ENCODE measurements around the gene GRID2. TPM values are rescaled to one million over a fixed set of nuclear protein-coding genes. Genes with fewer than 3 reads are reported as not detected.

GRID2 gene
- total RNA-seq, 6 experiments from 2014 or later = not detected

DNA sequence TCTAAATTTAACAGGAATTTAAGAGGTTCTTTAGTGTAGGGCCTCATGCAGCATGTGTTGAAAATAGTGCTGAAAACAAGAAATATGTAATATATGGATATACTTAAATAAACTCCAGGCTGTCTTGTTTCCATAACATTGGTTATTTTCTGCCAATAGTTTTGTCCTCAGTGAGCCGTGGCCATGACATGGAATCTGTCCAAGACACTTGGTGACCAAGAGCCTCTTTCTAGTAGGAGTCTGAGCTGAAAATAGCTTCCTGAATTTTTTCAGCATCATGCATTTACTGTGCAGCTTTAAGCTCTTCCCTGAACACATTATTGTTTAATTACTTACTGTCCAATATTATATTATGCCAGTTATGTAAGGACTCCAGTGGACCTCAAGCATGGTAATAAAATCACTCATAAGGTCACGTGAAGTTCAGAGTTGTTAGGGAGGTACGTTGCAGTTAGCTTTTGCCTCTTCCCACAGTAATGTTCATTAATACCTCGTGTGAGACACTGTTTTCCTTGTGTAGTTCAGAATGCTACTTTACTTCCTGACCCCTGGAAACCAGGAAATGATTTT lies 488.2 kb downstream of the GRID2 start:
- TF ChIP-seq, protein P1, sequence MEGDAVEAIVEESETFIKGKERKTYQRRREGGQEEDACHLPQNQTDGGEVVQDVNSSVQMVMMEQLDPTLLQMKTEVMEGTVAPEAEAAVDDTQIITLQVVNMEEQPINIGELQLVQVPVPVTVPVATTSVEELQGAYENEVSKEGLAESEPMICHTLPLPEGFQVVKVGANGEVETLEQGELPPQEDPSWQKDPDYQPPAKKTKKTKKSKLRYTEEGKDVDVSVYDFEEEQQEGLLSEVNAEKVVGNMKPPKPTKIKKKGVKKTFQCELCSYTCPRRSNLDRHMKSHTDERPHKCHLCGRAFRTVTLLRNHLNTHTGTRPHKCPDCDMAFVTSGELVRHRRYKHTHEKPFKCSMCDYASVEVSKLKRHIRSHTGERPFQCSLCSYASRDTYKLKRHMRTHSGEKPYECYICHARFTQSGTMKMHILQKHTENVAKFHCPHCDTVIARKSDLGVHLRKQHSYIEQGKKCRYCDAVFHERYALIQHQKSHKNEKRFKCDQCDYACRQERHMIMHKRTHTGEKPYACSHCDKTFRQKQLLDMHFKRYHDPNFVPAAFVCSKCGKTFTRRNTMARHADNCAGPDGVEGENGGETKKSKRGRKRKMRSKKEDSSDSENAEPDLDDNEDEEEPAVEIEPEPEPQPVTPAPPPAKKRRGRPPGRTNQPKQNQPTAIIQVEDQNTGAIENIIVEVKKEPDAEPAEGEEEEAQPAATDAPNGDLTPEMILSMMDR (IDR thresholded peaks at IDR 0.05) = no peak
- Mint-ChIP-seq H3K36me3 (ENCODE audit: low read depth) (peaks cover 4% of the 10 kb centered on the region; the same call in 1 of the 2 replicates), H3K4me3 (no peak overlapping the region), H3K9me3 (peaks cover 37% of the 10 kb centered on the region), H3K27me3 (ENCODE audit: insufficient read depth) (no peaks in the 10 kb centered on the region), H3K4me1 (ENCODE audit: low read depth) (no peaks in the 10 kb centered on the region), H3K27ac (no peak overlapping the region)
- no peak for DNase-seq

- Mint-ChIP-seq H3K9me3 (peaks cover 5% of the 10 kb centered on the region; the same call in 1 of the 2 replicates), H3K4me1 (ENCODE audit: low read depth) (no peaks in the 10 kb centered on the region)
Measured at GRCh38 chr4:92809381-92809780, 505.6 kb downstream of the GRID2 start.

DNA sequence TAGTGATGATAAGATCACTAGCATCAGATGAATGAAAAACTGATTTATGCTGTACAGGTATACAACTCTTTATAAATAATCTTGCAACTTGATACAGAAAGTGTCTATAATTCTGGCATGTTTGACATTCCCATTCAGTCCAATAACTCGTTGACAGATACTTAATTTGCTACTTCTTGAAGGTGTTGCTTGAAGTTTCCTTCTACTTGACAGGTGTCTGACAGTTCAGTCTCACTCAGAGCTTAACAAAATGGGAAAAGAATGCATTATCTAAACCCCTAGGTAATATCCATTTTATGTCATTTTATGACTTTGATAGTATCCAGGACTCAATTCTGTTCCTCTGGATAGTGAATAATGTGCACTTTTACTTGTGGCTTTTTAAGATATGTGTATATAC lies 508.9 kb downstream of the GRID2 start:
- peaks cover 5% of the 10 kb centered on the region; the same call in 1 of the 2 replicates for H3K9me3 Mint-ChIP-seq
- DNase-seq = no peak
- H3K36me3 Mint-ChIP-seq (ENCODE audit: low read depth) = no peaks in the 10 kb centered on the region
- no peaks in the 10 kb centered on the region for H3K27me3 Mint-ChIP-seq (ENCODE audit: insufficient read depth)
- H3K4me3 Mint-ChIP-seq = no peak overlapping the region
- TF ChIP-seq, protein P1 (IDR thresholded peaks at IDR 0.05) = no peak
- no peak overlapping the region for H3K27ac Mint-ChIP-seq
- no peaks in the 10 kb centered on the region for H3K4me1 Mint-ChIP-seq (ENCODE audit: low read depth)

More at GRCh38 chr4:92809381-92809780, 505.6 kb downstream of the GRID2 start:
- Mint-ChIP-seq H3K27ac (no peak overlapping the region), H3K36me3 (ENCODE audit: low read depth) (no peaks in the 10 kb centered on the region), H3K27me3 (ENCODE audit: insufficient read depth) (no peaks in the 10 kb centered on the region), H3K4me3 (no peak overlapping the region)
- TF ChIP-seq, protein P1 (IDR thresholded peaks at IDR 0.05) = no peak
- no peak for DNase-seq

- Mint-ChIP-seq H3K27me3 (ENCODE audit: insufficient read depth) (no peaks in the 10 kb centered on the region), H3K4me3 (no peak overlapping the region), H3K36me3 (ENCODE audit: low read depth) (no peaks in the 10 kb centered on the region), H3K9me3 (no peaks in the 10 kb centered on the region; the same call in 1 of the 2 replicates), H3K4me1 (ENCODE audit: low read depth) (no peaks in the 10 kb centered on the region), H3K27ac (no peak overlapping the region)
- TF ChIP-seq, protein P1 (IDR thresholded peaks at IDR 0.05) = no peak
- DNase-seq = no peak
Measured at GRCh38 chr4:92814677-92815076, 510.9 kb downstream of the GRID2 start.

DNA sequence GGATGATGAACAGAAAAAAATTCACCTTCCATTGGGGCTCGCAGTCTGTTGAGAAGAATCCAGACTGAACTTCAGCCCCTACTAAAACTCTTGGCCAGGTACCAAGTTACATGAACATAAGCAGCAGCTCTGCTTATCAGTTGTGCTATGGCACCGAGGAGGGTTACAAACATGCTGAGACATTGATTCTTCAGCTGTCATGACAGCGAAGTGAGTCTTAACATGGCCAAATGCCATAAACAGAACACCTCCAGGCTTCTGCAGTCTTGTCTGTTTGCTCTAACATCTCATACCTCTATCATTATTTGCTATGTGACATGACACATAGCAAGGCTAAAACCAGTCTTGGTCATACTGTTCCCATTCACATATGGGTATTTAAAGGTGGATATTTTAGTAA lies 521.5 kb downstream of the GRID2 start:
- Mint-ChIP-seq H3K36me3 (ENCODE audit: low read depth) (no peaks in the 10 kb centered on the region), H3K9me3 (peaks cover 18% of the 10 kb centered on the region), H3K4me1 (ENCODE audit: low read depth) (no peaks in the 10 kb centered on the region), H3K27me3 (ENCODE audit: insufficient read depth) (no peaks in the 10 kb centered on the region), H3K27ac (no peak overlapping the region), H3K4me3 (no peak overlapping the region)
- TF ChIP-seq, protein P1 (IDR thresholded peaks at IDR 0.05) = no peak
- DNase-seq = no peak
